ENCODE measurements around the gene FBXO3.
A peak's percentile ranks its signal among the peaks of the same experiment; 100 is the strongest.
"Not testable (repeated sequence)": the region's sequence is repeated elsewhere in the genome, so short reads cannot be mapped to it uniquely, and the experiment has no call there.

Gene FBXO3

DNA sequence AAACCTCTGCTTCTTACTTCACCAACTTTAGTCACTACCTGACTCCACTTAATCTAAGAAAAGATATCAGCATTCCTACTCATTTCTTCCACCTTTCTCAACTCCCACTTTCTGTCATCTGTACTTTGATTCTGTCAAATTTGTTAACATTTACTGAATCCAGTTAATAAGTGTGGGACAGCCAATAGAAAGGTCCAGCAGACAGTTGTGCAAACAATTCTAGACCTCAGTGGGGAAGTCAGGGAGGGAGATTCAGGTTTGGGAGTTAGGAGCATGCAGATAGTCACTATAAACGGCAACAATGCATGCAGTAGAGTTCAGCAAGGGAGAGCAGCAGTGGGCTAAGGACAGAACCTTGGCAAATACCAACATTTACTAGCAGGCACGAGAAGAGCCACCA, 4.1 kb downstream of the FBXO3 start:
- no peak for DNase-seq

DNA sequence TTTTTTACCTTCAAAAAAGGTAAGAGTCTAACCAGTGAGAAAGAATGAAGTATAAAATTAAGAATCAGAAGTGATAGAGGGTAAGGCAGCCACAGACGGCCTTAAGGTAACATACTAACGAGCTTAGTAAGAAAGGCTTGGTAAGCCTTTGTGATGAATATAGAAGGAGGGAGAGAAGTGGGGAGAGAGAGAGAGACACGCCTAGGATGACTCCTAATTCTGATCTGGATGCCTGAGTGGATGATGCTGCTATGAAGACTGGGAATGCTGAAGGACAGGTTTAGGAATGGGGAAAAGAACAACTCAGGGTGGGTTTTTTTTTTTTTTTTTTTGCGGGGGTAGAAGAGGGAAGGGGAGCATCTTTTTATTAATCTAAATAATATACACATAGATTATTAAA, 4.8 kb downstream of the FBXO3 start:
- DNase-seq: no peak

DNA sequence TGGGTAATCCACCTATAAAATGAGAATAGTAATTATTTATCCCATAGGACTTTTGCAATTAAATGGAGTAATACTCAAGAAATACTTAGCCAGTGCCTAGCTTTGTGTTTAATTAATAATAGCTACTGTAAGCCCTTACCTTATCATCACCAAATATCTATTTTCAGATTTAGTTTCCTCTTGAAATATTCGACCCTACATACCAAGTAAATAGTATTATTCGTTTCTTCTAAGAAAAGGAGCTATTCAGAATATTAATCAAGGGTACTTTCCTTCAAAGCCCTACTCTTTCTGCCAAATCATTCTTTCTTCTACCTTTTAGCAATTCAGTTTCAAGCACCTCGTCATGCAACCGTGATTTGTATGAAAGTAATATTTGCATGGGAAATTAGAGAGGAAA, 6.7 kb downstream of the FBXO3 start:
- DNase-seq: no peak

DNA sequence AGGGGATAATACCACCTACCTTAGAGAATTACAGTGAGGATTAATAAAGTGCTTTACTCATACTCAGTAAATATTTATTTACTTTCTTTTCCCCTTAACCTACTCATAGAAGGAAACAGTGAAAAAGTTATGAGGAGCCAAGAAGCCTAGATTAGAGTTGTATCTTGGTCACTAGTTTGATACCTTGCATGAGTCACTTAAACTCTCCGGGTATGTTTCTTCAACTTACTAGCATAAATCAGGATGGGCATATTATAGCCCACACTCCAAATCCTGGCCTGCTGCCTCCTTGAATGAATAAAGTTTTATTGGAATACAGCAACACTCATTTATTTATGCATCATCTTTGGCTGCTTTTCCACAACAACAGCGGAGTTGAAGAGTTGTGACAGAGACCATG, 8.2 kb downstream of the FBXO3 start:
- no peak for DNase-seq

DNA sequence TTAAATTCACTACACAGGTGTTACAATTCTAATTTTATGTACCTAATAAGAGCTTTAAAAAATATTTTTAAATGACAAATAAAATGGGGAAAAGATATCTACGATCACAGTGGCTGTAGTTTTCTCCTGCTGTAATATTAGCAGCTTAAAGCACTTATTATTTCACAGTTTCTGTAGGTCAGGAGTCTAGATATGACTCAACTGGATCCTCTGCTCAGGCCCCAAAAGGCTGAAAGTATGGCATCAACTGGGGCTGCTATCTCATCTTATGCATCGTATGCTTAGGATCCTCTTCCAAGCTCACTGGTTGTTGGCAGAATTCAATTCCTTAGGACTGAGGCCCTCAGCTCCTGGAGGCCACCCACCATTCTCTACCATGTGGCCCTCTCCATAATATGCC, 12.8 kb downstream of the FBXO3 start:
- no peak for DNase-seq

DNA sequence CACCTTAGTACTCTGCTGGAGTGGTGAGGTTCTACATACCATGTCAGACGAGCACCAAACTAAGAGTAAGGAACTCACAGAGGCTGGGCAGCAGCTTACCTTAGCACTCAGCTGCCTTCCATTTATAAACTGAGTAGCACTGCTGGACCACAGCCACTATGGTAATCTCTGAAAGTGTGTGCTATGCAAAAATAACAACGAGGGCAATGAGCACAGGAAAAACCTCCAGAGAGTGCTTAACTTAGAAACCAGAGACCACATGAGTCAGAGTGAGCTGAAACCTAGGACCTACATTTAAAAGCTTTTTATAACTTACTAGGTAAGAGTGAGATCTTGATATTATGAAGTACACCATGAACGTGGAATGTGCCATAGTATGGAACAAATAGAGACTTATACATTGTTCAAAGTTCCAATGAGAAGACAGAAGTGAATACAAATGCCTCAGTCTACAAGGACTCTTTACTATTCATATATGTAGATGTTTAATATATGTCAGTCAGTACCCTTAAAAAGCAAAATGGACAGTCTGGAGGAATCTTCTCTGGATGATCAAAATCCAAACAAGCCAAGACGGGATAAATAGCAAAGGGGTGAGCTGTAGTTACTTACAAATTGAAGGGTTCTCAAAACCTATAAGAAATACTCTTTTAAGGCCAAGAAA, 20.9 kb downstream of the FBXO3 start:
- no peak for DNase-seq

DNA sequence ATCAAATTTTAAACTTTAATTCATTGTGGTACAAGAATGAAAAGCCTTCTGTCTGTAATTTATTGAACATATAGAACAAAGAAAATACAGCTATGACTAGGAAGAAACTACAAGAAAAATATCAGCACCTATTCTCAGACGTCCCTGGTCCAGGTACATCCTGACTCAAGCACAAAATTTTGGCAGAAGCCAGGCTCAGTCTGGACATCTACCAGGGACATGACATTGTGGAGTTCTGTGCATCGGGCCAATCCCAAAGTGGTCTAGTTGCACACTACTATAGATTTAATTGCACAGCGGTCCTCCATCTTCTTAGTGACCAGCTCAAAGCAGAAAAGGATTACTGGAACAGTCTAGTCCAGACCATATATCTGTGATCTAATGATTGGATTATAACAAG, 22.4 kb downstream of the FBXO3 start:
- no peak for DNase-seq

DNA sequence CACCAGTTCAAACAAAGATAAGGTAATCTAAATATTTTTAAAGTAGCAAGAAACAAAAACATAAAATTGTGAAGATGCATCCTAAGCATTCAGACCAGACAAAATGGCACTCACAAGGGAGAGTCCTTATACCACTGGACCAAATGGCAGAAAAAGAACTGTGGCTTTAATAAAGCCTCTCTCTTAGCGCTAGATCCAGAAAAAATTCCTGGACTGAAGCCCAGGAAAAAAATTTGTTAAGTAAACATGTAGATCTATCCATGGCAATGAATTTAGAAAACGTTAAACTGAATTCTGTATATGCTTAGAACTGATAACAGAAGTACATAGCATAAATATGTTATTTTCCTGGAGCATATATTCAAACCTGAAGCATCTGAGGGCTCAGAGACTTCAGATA, 26.3 kb downstream of the FBXO3 start:
- DNase-seq: no peak

DNA sequence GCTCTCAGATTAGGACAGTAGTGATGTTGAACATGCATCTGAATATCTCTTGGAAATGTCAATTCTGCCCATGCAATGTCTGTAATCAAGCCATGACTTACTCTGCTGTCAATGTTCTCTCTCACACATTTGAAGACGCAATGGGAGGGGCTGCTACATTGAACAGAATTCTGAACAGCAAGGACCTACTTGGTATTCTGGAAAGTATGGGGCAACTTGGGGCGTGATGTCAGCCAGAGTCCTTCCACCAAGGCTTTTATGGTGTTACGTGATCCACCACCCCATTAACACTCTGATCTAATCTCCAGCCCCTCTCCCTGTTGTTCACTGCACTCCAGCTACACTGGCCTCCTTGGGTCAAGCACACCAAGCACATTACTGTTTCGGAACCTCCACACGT, 31.0 kb downstream of the FBXO3 start:
- no peak for DNase-seq

DNA sequence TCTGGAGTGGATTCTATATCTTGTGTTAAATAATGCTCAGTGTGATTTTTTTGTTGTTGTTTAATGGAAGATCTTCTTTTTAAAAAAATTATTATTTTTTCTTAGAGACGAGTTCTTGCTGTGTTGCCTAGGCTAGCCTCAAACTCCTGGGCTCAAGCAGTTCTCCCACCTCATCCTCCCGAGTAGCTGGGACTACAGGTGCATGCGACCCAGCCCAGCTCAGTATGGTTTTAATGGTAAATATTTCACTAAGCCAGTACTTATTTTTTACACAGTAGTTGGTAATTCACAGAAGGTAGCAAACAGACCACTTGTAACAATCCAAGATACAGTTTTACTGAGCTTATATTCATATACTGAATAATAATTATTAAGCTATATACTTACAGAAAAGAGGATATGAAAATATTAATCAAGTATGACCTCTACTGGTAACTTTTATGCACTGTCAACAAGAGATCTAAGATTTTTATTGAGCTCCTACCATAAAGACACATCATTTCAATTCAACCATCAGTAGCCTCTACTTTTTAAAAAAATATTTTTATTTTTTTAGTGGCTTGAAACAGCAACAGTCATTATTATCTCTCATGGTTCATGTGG, 32.0 kb downstream of the FBXO3 start:
- no peak for DNase-seq

DNA sequence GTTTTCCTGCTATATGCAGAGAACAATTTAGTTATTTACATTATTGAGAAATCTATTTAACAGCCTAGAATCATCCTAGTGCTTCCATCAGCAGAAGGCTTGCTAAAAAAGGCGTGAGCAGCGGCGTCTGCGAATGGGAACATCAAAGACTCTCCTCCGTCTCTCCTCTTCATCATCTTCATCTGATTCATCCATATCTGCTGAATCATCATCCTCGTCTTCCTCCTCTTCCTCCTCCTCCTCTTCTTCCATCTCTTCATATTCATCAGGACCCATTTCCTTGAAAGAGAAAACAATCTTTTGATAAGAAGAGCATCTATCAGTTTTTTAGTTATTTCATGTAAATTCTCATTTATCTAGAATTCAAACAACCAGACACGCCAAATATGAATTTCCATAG, 32.5 kb downstream of the FBXO3 start:
- DNase-seq: no peak

DNA sequence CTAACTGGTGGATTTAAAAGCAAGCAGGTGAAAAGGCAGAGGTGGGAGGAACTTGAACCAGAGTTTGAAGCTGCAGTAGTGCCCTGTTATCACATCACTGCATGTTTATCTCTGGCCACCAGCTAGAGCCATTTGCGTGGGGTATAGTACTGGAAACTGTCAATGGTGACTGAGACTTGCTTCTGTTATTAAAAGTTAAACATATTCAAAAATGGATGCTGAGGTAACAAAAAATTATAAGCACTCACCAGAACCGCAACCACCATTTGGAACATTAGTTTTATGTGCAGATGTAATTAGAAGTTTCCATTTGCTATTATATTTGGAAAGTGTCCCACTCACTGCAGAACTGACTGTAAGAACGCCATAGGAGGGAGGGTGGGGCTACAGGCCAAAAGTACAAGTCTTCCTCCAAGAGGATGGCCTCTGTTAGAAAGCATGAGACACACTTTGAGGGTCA, 36.9 kb downstream of the FBXO3 start:
- DNase-seq: no peak

DNA sequence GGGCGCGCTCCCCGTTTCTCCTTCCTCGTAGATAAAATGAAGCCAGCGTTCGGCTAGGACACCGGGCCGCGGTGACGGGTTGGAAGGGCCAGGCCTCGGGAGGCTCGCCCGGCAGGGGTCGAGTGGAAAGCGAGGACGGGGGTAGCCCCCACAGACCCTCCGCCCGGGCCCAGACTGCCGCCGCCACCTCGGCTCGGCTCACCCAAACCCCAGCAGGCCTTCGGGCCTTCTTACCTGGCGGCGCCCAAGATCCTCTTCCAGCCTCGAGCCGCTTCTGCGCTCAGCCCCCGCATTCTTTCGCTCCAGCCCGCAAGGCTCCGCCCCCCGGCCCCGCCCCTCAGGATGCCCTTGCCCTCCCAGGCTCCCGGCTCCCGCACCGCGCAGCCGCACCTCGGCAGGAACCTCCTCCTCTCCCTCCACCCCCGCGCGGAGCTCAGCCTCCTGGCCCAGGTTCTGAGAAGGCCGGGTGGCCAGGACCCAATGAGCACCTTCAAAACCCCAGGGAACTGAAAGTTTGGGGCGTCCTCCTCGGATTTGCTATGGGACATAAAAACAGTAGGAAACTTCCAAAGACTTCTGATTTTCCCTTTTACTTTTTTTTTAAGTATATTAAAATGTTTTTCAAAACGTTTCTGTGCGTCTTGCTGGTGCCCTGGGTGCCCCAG, 38.0 kb downstream of the FBXO3 start, which contains the start of gene CD59:
TSS of gene CD59 (minus strand) at position 276 of the 665 bp plus-strand sequence. CDS start 13,978 bp downstream, outside the sequence.
- DNase-seq: peak; percentile 92

DNA sequence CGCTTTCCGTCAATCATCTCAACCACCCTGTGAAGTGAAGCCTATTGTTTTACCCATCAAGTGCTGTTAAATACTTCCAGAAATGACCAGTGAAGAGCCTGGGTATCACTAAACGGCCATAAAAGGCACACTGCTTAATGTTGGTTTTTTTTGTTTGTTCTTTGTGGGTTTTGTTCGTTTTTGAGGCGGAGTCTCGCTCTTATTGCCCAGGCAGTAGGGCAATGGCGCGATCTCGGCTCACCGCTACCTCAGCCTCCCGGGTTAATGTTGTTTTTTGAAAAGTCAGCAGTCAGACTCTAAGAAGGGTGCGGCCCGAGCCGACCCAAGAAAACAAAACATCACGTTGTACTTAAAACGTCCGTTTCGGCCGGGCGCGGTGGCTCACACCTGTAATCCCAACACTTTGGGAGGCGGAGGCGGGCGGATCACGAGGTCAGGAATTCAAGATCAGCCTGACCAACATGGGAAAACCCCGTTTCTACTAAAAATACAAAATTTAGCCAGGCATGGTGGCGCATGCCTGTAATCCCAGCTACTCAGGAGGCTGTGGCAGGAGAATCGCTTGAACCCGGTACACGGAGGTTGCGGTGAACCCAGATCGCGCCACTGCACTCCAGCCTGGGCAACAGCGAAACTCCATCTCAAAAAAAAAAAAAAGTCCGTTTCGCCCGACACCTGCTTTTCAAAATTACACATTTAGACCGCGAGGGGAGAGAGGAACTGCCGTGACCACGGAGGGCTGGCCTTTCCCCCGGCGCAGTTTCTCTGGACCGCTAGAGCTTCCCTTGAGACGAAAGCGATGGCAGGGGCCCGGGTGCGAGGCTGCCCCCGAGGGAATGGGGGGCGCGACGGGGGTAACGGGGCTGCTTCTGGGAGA, 38.8 kb downstream of the FBXO3 start:
- DNase-seq: no peak

DNA sequence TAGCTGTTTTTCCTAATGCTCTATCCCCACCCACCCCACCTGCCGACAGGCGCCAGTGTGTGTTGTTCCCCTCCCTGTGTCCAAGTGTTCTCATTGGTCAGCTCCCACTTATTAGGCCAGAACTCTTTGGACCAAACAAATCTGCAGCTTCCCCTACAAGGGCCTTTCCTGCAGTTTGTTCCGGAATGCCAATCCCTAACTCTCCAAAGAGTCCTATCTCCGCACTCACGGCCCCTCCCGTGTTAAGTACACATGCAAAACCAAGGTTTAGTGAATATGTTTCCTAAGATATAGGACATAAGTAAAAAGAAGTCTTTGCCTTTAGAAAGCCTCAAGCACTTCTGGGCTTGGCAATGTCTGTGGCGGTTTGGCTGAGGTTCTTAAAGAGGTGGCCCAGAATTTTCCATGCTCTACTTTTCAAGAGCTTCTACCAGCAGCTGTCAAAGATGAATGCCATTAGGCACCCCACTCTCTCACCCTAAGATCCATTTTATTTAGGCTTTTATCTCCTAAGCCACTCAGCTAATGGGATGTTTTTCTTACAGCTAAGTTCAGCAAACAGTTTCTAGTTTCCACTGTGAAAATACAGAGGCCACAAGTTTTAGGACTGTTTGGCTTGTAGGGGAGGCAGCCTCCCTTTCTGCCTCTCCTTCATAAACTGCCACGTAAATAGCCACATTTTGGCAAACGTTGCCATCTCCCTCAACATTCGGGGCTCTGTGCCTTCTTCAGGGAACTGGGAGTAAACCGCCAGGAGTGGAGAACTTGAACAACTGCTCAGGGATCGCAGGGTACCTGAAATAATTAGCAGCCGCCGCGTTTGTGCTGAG, 39.7 kb downstream of the FBXO3 start:
- DNase-seq: no peak

DNA sequence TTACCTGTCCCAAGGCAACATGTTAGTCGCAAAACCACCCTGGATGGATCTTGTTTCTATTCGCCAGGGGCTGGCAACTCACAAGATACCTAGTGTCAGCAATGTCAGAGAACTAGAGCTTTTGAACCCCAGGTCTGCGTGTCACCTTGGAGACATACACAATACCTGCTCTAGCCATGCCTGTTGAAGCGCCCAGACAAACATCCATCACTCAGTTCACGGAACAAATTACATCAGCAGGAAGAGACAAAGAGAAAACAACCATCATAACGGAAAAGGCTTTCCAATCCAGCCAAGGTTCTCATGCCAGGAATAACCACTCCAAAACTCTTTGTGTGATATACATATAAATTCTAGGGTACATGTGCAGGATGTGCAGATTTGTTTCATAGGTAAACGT, 40.3 kb downstream of the FBXO3 start:
- DNase-seq: no peak

DNA sequence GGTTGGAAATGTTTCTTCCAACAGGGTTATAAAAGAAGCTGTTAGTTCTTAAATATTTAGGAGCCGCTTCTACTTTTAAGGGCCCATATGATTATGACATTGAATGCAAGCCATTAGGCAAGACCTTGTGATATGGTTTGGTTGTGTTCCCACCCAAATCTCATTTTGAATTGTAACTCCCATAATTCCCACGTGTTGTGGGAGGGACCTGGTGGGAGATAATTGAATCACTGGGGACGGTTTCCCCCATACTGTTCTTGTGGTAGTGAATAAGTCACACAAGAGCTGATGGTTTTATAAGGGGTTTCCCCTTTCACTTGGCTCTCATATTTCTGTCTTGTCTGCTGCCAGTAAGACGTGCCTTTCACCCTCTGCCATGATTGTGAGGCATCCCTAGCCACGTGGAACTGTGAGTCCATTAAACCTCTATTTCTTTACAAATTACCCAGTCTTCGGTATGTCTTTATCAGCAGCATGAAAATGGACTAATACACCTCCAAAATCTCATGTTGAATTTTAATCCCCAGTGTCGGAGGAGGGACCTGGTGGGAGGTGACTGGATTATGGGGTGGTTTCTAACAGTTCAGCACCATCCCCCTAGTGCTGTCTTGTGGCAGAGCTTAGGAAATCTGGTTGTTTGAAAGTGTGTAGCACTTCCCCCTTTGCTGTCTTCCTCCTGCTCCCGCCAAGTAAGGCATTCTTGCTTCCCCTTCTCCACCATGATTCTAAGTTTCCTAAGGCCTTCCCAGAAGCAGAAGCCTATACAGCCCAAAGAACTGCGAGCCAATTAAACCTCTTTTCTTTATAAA, 42.4 kb downstream of the FBXO3 start:
- no peak for DNase-seq

DNA sequence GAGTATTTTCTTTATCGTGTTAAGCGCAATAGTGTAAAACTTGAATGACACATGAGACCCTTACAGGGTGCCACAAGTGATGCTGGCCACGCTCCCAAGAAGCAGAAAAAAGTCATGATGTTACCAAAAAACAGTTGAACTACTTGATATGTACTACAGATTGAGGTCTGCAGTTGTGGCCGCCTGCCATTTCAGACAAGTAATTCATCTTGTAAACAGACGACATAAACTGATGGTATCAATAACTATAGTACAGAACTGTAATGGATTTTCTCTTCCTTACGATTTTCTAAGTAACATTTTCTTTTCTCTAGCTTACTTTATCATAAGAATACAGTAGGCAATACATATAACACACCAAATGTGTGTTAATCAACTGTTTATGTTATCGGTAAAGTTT, 43.6 kb downstream of the FBXO3 start:
- no peak for DNase-seq

DNA sequence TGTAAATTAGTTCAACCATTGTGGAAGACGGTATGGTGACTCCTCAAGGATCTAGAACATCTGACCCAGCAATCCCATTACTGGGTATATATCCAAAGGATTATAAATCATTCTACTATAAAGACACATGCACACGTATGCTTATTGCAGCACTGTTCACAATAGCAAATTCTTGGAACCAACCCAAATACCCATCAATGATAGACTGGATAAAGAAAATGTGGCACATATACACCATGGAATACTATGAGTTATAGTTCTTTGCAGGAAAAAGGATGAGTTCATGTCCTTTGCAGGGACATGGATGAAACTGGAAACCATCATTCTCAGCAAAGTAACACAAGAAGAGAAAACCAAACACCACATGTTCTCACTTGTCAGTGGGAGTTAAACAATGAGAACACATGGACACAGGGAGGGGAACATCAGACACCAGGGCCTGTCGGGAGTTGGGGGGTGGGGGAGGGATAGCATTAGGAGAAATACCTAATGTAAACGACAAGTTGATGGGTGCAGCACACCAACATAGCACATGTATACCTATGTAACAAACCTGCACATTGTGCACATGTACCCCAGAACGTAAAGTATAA, 45.2 kb downstream of the FBXO3 start:
- not testable (repeated sequence) for DNase-seq

DNA sequence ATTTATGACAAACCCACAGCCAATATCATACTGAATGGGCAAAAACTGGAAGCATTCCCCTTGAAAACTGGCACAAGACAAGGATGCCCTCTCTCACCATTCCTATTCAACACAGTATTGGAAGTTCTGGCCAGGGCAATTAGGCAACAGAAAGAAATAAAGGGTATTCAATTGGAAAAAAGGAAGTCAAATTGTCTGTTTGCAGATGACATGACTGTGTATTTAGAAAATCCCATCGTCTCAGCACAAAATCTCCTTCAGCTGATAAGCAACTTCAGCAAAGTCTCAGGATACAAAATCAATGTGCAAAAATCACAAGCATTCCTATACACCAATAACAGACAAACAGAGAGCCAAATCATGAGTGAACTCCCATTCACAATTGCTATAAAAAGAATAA, 46.8 kb downstream of the FBXO3 start:
- not testable (repeated sequence) for DNase-seq

DNA sequence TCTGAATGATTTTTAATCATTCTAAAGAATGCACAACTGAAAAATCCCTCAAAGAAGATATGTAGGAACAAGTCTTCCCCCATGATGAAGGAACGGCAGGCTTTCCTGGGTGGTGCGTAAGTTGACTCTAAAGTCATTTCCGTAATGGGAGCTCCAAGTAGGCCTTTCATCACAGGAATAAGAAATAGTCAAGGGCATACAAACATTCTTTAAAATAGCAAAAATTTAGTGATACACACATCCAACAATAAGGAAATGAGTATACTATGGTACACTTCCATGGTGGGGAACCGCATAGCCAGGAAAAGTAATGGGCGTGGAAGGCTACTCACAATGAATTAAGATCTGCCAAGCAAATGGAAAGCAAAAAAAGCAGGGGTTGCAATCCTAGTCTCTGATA, 48.8 kb downstream of the FBXO3 start:
- DNase-seq: no peak
